LNCAP (cell line): ENCODE results near the gene NT5DC1.

ENCODE experiments used
- TF ChIP-seq, protein P1 (sequence below): fragments of 450-650 bp; IDR thresholded peaks from 2 replicates; pipeline ENCODE4 v1.5.1; 2017; ENCODE audit warnings: mild to moderate bottlenecking

Gene NT5DC1

DNA sequence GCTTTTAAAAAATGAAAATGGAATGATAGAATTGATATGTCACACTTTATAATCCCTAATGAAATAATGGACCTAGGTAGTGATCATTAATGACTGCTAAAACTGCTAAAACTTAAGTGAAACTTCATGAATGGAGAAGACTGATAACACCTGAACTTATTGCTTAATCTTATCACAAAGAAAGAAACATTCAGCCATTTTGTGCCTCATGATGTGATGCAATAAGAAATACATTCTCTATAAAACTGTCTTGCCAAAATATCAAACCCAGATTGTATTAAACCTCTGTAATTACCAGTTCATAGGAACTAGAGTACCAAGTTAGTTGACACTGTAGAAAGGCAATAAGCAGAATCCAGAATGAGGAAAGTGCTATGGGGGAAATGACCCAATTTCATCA is 79.7 kb downstream of the NT5DC1 start:
- TF ChIP-seq, protein P1, sequence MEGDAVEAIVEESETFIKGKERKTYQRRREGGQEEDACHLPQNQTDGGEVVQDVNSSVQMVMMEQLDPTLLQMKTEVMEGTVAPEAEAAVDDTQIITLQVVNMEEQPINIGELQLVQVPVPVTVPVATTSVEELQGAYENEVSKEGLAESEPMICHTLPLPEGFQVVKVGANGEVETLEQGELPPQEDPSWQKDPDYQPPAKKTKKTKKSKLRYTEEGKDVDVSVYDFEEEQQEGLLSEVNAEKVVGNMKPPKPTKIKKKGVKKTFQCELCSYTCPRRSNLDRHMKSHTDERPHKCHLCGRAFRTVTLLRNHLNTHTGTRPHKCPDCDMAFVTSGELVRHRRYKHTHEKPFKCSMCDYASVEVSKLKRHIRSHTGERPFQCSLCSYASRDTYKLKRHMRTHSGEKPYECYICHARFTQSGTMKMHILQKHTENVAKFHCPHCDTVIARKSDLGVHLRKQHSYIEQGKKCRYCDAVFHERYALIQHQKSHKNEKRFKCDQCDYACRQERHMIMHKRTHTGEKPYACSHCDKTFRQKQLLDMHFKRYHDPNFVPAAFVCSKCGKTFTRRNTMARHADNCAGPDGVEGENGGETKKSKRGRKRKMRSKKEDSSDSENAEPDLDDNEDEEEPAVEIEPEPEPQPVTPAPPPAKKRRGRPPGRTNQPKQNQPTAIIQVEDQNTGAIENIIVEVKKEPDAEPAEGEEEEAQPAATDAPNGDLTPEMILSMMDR = no peak

DNA sequence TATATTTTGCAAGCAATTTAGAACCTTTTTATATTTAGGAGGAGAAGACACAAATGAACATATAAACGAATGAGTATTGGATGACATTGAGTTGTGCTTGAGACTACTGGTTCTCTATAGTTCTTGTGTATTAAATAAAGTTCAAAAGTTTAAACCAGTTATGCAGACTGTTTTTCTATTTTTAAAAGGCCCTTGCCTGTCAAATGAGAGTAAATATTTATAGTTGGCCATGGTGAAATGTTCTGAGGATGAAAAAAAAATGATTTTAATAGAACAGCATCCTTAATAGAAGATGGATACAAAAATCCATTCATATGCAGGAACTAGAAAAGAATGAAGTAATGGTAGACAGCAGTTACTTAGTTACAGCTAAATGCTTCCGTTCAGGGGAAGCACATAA is 88.8 kb downstream of the NT5DC1 start:
- TF ChIP-seq, protein P1 = no peak

DNA sequence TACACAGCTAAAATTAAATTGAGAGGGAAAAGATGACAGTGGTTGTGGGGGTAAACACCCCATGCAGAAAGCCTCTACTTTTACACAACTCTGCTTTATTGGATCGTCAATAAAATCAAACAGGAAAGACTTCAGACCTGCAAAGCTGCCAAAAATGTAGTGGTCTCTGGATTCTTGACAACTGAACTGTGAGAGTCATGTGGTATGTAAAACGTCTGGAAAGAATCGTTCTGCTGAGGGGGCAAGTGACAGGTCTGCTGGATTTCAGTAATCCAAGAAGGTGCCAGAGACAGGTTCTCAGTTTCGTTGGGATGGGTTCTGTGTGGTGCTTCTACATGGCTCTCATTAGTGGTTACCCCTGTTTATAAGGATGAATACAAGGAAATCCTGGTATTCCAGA is 89.9 kb downstream of the NT5DC1 start:
- TF ChIP-seq, protein P1 = no peak

DNA sequence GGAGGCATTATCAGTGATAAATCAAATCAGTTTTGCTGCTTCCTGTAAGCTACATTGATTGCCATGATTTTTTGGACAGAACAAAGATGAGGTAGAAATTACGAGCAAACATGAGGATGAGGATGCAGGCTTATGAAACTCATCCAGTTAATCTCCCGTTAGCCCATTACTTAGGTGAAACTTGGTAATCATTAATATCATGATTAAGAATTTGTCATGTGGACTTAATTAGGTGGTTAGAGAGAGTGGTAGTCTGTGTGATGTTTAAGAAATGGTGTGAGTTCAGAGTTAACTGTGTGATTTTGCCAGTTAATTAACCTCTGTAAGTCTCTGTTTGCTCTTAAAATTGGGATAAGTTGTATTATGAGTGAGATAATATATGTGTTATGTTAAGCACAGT is 91.2 kb downstream of the NT5DC1 start:
- TF ChIP-seq, protein P1 = no peak

DNA sequence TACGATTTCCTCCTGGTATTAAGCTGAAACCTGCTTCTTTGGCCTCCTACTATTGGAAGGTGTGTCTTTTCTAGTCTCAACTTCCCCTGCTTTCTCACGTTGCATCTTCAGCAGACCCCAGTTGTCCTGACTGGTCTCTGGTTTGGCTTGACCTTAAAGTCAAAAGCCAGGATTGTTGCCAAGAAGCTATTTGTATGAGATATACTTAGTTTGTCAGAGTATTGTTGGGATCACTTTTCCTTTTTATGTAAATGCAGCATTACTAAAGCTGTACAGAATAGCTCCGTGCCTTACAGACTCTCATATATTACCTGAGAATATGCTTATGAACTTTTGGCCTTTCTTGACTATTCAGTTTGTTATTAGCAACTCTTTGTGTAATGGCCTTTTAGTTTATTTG is 92.1 kb downstream of the NT5DC1 start:
- TF ChIP-seq, protein P1 = no peak

DNA sequence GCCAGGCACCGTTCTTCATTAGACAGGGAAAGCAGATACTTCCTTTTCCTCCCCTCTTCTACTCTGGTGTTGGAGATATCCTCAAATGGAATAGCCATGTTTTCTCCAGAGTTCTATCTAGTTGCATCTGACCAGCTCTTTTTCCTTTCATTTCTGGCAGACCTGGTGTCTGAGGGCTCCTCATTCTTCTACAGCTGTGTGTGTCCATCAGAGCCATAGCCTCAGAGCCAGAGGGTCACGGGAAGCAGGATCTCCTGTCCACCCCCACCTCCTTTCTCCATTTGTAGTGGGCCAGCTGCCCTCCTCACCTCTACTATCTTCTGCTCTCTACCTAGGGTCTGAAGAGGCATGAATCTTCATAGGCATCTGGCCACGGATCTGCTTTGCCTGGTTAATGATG is 96.2 kb downstream of the NT5DC1 start:
- TF ChIP-seq, protein P1 = no peak

DNA sequence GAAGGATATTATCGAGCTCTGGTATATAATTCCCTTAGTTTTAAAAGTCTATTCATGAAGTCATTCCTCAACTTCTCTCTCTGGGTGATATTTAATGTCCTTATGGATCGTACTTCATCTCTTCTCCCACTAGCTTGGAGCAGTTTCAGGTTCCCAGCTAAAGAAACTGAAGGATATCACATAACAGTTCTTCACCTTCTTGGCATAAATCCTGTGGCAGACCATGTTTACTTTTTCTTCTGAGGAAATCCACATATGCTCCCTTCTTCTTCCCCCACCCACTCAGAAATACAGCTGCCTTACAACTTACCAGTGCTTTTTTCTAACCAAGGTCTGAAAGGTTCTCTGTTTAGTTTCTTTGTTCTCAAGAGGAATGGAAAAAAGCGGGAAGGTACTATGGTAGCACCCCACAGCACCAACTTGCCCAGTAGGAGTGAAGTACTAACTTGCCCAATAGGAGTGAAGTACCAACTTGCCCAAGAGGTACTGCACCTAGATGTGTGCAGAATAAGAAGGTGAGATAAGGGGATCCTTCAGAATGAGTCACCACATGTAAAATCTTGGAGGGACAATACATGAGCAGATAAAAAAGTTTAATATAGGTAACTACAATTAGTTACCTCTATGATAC is 100.1 kb downstream of the NT5DC1 start:
- TF ChIP-seq, protein P1 = no peak

DNA sequence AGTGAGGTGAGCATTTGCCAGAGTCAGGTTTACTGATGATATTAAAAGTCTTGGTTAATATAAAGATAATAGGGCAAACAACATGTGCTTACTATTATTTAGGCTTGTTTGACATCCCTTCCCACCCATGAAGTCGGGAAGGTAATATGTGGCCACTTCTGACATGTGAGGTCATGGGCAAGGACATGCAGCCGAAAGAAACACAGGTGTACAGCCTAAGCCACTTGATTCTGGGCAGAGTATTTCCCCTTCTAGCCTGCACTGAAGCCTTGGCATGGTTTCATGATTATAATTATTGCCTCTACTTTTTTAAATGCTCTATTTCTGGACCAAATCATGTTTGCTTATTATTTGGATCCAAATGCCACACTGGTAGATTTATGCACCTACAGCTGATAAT is 100.9 kb downstream of the NT5DC1 start:
- TF ChIP-seq, protein P1 = no peak
